Measurements from ENCODE around the gene ARTN.

The ARTN gene

GRCh38 chr1:43933386-43934100 lies at the start of gene ARTN:
TSS of gene ARTN (plus strand) at chr1:43933801. CDS start at chr1:43935657, 1,856 bp downstream.
- H3K4me1 ChIP-seq (ENCODE audit: insufficient read depth, low read length) = peaks cover 30% of the 10 kb centered on the region
- H3K9ac ChIP-seq (ENCODE audit: low read length) = no peak within 1 kb of the TSS
- no peaks in the 10 kb centered on the region for H3K9me3 ChIP-seq (ENCODE audit: low read length)
- no peak within 1 kb of the TSS for H3K27ac ChIP-seq (ENCODE audit: low read depth, low read length)
- H3K4me3 ChIP-seq (ENCODE audit: low read depth in 1 of 2, low read length in 2 of 2) = peak within 1 kb of the TSS; percentile 41 to 45
- no peaks in the 10 kb centered on the region for H3K36me3 ChIP-seq (ENCODE audit: insufficient read depth, low read length)
- H3K27me3 ChIP-seq (ENCODE audit: control insufficient read depth in 1 of 2, insufficient read depth in 2 of 2, low read length in 2 of 2) = peaks cover 11 to 12% of the 10 kb centered on the region in 2 donors

- no peaks in the 10 kb centered on the region for H3K36me3 ChIP-seq (ENCODE audit: insufficient read depth, low read length)
- H3K4me3 ChIP-seq (ENCODE audit: low read depth in 1 of 2, low read length in 2 of 2) = no peak overlapping the region
- H3K27ac ChIP-seq (ENCODE audit: low read depth, low read length) = no peak overlapping the region
- no peaks in the 10 kb centered on the region for H3K4me1 ChIP-seq (ENCODE audit: insufficient read depth, low read length)
- no peaks in the 10 kb centered on the region for H3K9me3 ChIP-seq (ENCODE audit: low read length)
- H3K27me3 ChIP-seq (ENCODE audit: control insufficient read depth in 1 of 2, insufficient read depth in 2 of 2, low read length in 2 of 2) = no peaks in the 10 kb centered on the region
- H3K9ac ChIP-seq (ENCODE audit: low read length) = no peak overlapping the region
Measured at GRCh38 chr1:43885279-43885801, 48.3 kb upstream of the ARTN start.

- no peak overlapping the region for H3K9ac ChIP-seq (ENCODE audit: low read length)
- no peaks in the 10 kb centered on the region for H3K36me3 ChIP-seq (ENCODE audit: insufficient read depth, low read length)
- H3K27ac ChIP-seq (ENCODE audit: low read depth, low read length) = no peak overlapping the region
- H3K4me3 ChIP-seq (ENCODE audit: low read depth in 1 of 2, low read length in 2 of 2) = no peak overlapping the region
- no peaks in the 10 kb centered on the region for H3K4me1 ChIP-seq (ENCODE audit: insufficient read depth, low read length)
- H3K9me3 ChIP-seq (ENCODE audit: low read length) = no peaks in the 10 kb centered on the region
- H3K27me3 ChIP-seq (ENCODE audit: control insufficient read depth in 1 of 2, insufficient read depth in 2 of 2, low read length in 2 of 2) = no peaks in the 10 kb centered on the region
Measured at GRCh38 chr1:43887748-43888147, 45.9 kb upstream of the ARTN start.

- H3K27me3 ChIP-seq (ENCODE audit: control insufficient read depth in 1 of 2, insufficient read depth in 2 of 2, low read length in 2 of 2) = no peaks in the 10 kb centered on the region
- H3K27ac ChIP-seq (ENCODE audit: low read depth, low read length) = no peak overlapping the region
- no peak overlapping the region for H3K9ac ChIP-seq (ENCODE audit: low read length)
- no peak overlapping the region for H3K4me3 ChIP-seq (ENCODE audit: low read depth in 1 of 2, low read length in 2 of 2)
- no peaks in the 10 kb centered on the region for H3K9me3 ChIP-seq (ENCODE audit: low read length)
- no peaks in the 10 kb centered on the region for H3K4me1 ChIP-seq (ENCODE audit: insufficient read depth, low read length)
- H3K36me3 ChIP-seq (ENCODE audit: insufficient read depth, low read length) = peaks cover 22% of the 10 kb centered on the region
Measured at GRCh38 chr1:43890815-43891214, 42.8 kb upstream of the ARTN start.

GRCh38 chr1:43893006-43893405 lies 40.6 kb upstream of the ARTN start:
- no peak overlapping the region for H3K9ac ChIP-seq (ENCODE audit: low read length)
- H3K4me3 ChIP-seq (ENCODE audit: low read depth in 1 of 2, low read length in 2 of 2) = no peak overlapping the region
- no peaks in the 10 kb centered on the region for H3K4me1 ChIP-seq (ENCODE audit: insufficient read depth, low read length)
- H3K27ac ChIP-seq (ENCODE audit: low read depth, low read length) = no peak overlapping the region
- peaks cover 24% of the 10 kb centered on the region for H3K36me3 ChIP-seq (ENCODE audit: insufficient read depth, low read length)
- no peaks in the 10 kb centered on the region for H3K9me3 ChIP-seq (ENCODE audit: low read length)
- H3K27me3 ChIP-seq (ENCODE audit: control insufficient read depth in 1 of 2, insufficient read depth in 2 of 2, low read length in 2 of 2) = no peaks in the 10 kb centered on the region

- Histone ChIP-seq H3K27ac (ENCODE audit: low read depth, low read length) (no peak overlapping the region), H3K9me3 (ENCODE audit: low read length) (no peaks in the 10 kb centered on the region), H3K9ac (ENCODE audit: low read length) (no peak overlapping the region), H3K4me1 (ENCODE audit: insufficient read depth, low read length) (no peaks in the 10 kb centered on the region), H3K27me3 (ENCODE audit: control insufficient read depth in 1 of 2, insufficient read depth in 2 of 2, low read length in 2 of 2) (no peaks in the 10 kb centered on the region), H3K36me3 (ENCODE audit: insufficient read depth, low read length) (peaks cover 28% of the 10 kb centered on the region), H3K4me3 (ENCODE audit: low read depth in 1 of 2, low read length in 2 of 2) (no peak overlapping the region)
Measured at GRCh38 chr1:43898981-43899380, 34.6 kb upstream of the ARTN start.

GRCh38 chr1:43900386-43900785 lies 33.2 kb upstream of the ARTN start:
- no peaks in the 10 kb centered on the region for H3K27me3 ChIP-seq (ENCODE audit: control insufficient read depth in 1 of 2, insufficient read depth in 2 of 2, low read length in 2 of 2)
- no peaks in the 10 kb centered on the region for H3K9me3 ChIP-seq (ENCODE audit: low read length)
- no peak overlapping the region for H3K27ac ChIP-seq (ENCODE audit: low read depth, low read length)
- H3K9ac ChIP-seq (ENCODE audit: low read length) = no peak overlapping the region
- no peaks in the 10 kb centered on the region for H3K4me1 ChIP-seq (ENCODE audit: insufficient read depth, low read length)
- H3K36me3 ChIP-seq (ENCODE audit: insufficient read depth, low read length) = peaks cover 19% of the 10 kb centered on the region
- H3K4me3 ChIP-seq (ENCODE audit: low read depth in 1 of 2, low read length in 2 of 2) = no peak overlapping the region

- no peak overlapping the region for H3K27ac ChIP-seq (ENCODE audit: low read depth, low read length)
- H3K4me1 ChIP-seq (ENCODE audit: insufficient read depth, low read length) = no peaks in the 10 kb centered on the region
- no peaks in the 10 kb centered on the region for H3K27me3 ChIP-seq (ENCODE audit: control insufficient read depth in 1 of 2, insufficient read depth in 2 of 2, low read length in 2 of 2)
- H3K9ac ChIP-seq (ENCODE audit: low read length) = no peak overlapping the region
- H3K36me3 ChIP-seq (ENCODE audit: insufficient read depth, low read length) = peaks cover 12% of the 10 kb centered on the region
- H3K4me3 ChIP-seq (ENCODE audit: low read depth in 1 of 2, low read length in 2 of 2) = no peak overlapping the region
- H3K9me3 ChIP-seq (ENCODE audit: low read length) = no peaks in the 10 kb centered on the region
Measured at GRCh38 chr1:43901196-43901961, 32.2 kb upstream of the ARTN start.

GRCh38 chr1:43902058-43902831 lies 31.4 kb upstream of the ARTN start:
- Histone ChIP-seq H3K4me3 (ENCODE audit: low read depth in 1 of 2, low read length in 2 of 2) (no peak overlapping the region), H3K36me3 (ENCODE audit: insufficient read depth, low read length) (peaks cover 14% of the 10 kb centered on the region), H3K9me3 (ENCODE audit: low read length) (no peaks in the 10 kb centered on the region), H3K27me3 (ENCODE audit: control insufficient read depth in 1 of 2, insufficient read depth in 2 of 2, low read length in 2 of 2) (no peaks in the 10 kb centered on the region), H3K9ac (ENCODE audit: low read length) (no peak overlapping the region), H3K27ac (ENCODE audit: low read depth, low read length) (no peak overlapping the region), H3K4me1 (ENCODE audit: insufficient read depth, low read length) (no peaks in the 10 kb centered on the region)

- Histone ChIP-seq H3K27ac (ENCODE audit: low read depth, low read length) (no peak overlapping the region), H3K4me1 (ENCODE audit: insufficient read depth, low read length) (no peaks in the 10 kb centered on the region), H3K4me3 (ENCODE audit: low read depth in 1 of 2, low read length in 2 of 2) (no peak overlapping the region), H3K9me3 (ENCODE audit: low read length) (no peaks in the 10 kb centered on the region), H3K27me3 (ENCODE audit: control insufficient read depth in 1 of 2, insufficient read depth in 2 of 2, low read length in 2 of 2) (no peaks in the 10 kb centered on the region), H3K36me3 (ENCODE audit: insufficient read depth, low read length) (peaks cover 17% of the 10 kb centered on the region), H3K9ac (ENCODE audit: low read length) (no peak overlapping the region)
Measured at GRCh38 chr1:43904660-43905551, 28.7 kb upstream of the ARTN start.

Measured in muscle layer of colon (tissue), 2 donors.